CD4-positive, alpha-beta T cell treated with Interleukin-1 beta for 1 hour (primary cell): ENCODE measurements around the gene KNDC1.
A peak's percentile ranks its signal among the peaks of the same experiment; 100 is the strongest.
"Not testable (repeated sequence)": the region's sequence is repeated elsewhere in the genome, so short reads cannot be mapped to it uniquely, and the experiment has no call there.

Experiments used
- DNase-seq, 2 donors: peaks; one replicate each; pipeline ENCODE4 v3.0.0-alpha.2; 2020 to 2022

The KNDC1 gene

DNA sequence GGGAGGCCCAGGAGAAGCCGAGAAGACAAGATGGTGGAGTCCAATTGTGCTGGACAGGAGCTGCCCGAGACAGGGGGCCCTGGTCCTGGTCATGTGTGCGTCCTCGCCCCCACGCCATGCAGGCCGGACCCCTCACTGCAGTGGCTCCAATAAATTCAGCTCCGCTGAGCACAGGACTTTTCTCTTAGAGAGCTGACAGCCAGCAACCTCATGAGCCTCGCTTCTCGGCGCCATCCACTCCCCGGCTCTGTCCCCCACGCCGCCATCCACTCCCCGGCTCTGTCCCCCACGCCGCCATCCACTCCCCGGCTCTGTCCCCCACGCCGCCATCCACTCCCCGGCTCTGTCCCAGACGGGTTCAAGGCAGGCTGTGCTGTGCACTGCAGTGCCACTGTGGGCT, 67.2 kb downstream of the KNDC1 start:
- DNase-seq = no peak

DNA sequence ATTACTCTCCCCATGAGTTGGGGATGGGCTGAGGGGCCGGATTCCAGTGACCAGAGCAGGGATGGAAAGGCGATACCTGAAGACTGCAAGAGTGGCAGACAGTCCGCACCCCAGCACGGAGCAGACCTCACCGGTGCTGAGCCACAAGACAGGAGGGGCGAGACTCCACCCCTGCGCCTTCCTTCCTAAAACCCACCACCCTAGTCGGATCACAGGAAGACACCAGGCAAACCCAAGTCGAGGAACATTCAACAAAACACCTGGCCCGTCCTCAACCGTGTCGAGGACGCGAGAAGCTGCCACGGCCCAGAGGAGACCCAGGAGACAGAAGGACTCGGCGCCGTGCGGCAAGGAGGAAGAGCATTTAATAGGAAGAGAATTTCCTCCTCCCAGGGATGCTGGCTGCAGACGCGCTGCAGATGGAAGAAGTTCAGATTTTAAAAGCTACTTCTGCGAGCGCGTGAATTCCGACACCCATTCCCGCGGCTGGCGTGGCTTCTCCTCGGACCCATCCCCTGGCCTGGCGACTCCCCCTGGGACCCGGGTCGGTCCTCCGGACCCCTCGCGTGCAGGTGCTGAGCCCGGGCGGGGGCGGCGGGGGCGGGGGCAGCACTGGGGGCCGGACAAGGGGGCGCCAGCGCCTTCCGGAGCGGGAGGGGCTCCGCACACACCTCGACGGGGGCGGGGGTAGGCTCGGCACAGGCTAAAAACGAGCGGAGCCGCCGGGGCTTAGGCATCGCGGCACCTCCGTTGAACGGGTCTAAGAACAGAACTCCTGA, 69.4 kb downstream of the KNDC1 start:
- DNase-seq = no peak

DNA sequence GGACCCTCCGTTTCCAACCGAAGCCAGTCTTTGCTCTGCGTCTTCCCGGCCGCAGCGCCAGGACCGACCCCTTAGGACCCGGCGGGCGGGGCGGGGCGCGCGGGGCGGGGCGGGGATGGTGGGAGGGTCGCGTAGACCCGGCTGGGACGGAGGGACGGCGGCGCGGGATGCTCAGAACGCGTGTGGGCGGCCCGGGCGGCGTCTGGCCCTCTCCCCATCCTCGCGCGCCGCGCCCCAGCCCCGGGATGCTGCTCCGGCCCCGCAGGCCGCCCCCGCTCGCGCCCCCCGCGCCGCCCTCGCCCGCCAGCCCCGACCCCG, 70.0 kb downstream of the KNDC1 start, which contains the start of gene UTF1:
Gene UTF1, plus strand, starts transcription at position 174 of the 318 bp plus-strand sequence. Its CDS starts 72 bp downstream, at position 246.
- no peak for DNase-seq

DNA sequence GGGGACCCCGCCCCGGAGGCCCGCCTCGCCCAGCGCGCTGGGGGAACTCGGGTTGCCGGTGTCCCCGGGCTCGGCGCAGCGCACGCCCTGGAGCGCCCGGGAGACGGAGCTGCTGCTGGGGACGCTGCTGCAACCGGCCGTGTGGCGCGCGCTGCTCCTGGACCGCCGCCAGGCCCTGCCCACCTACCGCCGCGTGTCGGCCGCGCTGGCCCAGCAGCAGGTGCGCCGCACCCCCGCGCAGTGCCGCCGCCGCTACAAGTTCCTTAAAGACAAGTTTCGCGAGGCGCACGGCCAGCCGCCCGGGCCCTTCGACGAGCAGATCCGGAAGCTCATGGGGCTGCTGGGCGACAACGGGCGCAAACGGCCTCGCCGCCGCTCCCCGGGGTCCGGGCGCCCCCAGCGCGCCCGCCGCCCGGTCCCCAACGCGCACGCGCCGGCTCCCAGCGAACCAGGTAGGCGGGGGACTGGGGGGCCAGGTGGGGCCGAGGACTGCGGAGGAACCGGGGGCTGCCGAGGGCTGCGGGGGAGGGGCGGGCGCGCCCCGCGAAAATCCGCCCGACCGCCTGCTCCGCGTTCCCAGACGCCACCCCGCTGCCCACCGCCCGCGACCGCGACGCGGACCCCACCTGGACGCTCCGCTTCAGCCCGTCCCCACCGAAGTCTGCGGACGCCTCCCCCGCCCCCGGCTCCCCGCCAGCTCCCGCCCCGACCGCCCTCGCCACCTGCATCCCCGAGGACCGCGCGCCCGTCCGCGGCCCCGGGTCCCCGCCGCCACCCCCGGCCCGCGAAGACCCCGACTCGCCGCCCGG, 70.6 kb downstream of the KNDC1 start:
- DNase-seq = peak in 1 of 2 donors; percentile 63

GRCh38 chr10:133231244-133231945, 71.4 kb downstream of the KNDC1 start:
- no peak for DNase-seq

GRCh38 chr10:133231946-133232574, 72.0 kb downstream of the KNDC1 start:
- no peak for DNase-seq

DNA sequence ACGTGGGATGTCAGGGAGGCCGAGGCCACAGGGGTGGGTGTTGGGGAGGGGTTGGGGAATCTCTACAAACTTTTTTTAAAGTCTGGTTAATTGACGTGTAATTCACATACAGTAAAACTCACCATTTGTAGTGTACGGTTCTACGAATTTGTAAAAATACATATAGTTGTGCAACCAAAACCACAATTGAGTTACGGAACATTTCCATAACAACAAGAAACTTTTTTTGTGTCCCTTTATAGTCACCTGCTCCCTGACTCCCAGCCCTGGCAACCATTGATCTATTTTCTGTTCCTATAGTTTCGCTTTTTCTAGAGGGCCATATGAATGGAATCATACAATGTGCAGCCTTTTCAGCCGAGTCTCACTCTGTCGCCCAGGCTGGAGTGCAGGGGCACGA, 74.8 kb downstream of the KNDC1 start:
- DNase-seq = not testable (repeated sequence)

DNA sequence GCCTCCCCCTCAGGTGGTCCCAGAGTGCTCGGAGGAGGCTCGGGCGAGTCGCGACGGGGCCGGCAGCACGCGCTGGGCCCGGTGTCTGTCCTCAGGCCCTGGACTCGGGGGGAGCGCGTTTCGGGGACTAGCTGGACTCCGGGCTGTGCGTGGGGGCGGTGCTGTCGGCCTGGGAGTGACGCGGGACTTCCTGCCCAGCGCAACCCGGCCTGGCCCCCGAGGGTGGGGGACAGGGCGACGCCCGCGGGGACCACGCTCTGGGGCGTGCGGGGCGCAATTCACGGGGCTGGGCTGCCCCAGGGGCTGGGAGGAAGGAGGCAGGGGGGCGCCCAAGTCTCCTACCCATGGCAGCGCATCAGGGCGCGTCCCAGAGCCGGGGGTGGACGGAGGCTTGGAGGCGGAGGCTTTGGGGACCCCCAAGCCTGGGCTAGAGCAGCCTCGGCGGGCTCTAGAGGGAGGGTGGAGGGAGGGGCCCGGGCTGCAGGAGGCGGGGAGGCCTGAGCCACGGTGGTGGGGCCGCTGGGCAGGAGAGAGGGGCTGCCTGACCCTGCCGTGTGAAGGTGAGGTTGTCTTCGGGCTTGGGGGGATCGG, 75.3 kb downstream of the KNDC1 start:
- peak in 1 of 2 donors; percentile 57 for DNase-seq

DNA sequence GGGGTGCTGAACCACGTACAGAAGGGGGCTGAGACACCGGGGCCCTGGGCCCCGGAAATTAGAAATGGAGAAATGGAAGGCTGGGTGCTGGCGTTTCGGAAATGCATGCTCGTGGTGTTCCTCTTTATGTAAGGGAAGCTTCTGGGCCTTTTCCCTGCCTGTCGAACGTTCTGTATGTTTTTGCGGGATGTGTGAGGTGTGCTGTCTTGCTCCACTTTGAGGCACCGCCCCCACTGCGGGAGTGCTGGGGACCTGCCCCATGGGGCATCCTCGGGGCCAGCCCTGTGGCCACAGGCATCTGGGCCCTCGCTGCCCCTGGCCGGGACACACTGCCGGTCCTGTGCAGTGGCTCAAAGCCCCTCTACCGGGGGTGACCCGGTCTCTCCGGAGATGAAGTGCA, 75.9 kb downstream of the KNDC1 start:
- peak in 1 of 2 donors; percentile 45 for DNase-seq

DNA sequence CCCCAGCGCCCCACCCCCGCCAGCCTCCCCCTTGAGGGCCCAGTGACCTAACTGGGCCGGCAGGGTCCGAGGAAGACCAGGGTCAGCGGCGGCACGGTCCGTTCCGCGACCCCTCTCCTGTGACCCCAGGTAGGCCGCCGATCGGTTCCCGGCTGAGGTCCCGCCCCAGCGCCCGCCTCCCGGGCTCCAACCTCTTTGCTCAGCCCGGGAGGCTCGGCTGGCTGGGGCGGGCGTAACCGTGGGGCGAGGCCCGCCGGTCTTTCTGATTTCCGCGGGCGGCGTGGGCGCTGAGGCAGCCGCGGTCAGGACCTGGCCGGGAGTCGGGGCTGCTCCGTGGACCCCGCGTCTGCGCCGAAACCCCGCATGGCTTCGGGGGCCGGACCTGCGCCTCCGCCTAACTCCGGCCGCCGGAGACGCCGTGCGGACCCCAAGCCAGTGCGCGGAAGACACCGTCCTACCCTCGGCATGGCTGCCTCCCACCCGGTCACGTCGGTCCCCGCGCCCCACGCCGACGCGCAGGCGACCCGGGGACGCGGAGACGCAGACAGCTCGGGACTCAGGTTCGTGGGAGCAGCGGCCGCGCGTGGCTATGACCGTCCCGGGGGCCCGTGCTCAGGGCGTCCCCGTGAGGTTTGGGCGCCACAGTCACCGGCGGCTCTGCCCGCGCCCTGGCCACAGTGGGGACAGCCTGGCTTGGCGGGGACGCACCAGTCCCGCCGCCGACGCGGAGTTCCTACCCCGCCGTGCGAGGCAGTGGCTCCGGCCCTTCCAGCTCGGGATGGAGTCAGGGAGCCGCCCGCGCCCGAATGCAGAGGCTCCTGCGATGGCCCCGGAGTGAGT, 76.6 kb downstream of the KNDC1 start:
- DNase-seq = no peak

DNA sequence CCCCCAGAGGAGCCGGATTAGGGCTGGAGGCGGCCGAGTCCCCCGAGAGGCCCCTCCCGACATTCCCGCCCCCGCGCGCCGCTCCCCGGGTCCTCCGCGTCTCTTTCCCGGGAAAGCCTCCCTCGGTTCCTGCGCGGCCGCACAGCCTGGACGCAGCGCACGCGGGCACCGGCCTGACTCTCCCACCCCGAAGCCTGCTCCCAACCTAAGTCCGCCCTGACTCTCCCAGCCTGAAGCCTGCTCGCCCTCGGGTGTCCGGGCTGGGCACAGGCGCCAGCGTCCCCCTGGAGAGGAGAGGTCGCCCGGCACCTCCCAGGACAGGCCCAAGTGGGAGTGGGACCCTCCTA, 77.2 kb downstream of the KNDC1 start:
- no peak for DNase-seq

- no peak for DNase-seq
These were observed 77.8 kb downstream of the KNDC1 start, which contains the start of gene VENTX for GRCh38 chr10:133237588-133238465. Gene VENTX, plus strand, starts transcription at chr10:133237855. Its CDS starts 60 bp downstream, at chr10:133237915.

GRCh38 chr10:133238466-133238804, 78.4 kb downstream of the KNDC1 start:
- no peak for DNase-seq

DNA sequence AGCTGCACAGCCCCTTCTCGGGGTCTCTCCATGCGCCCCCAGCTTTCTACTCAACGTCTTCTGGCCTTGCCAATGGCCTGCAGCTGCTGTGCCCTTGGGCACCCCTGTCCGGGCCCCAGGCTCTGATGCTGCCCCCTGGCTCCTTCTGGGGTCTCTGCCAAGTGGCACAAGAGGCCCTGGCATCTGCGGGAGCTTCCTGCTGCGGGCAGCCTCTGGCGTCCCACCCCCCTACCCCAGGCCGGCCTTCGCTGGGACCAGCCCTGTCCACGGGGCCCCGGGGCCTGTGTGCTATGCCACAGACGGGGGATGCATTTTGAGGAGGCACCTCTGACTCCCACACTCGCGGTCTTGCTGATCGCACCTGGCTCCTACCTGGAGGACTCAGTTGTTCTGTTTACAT, 80.0 kb downstream of the KNDC1 start:
- DNase-seq = no peak

GRCh38 chr10:133241501-133242205, 81.6 kb downstream of the KNDC1 start:
- no peak for DNase-seq

DNA sequence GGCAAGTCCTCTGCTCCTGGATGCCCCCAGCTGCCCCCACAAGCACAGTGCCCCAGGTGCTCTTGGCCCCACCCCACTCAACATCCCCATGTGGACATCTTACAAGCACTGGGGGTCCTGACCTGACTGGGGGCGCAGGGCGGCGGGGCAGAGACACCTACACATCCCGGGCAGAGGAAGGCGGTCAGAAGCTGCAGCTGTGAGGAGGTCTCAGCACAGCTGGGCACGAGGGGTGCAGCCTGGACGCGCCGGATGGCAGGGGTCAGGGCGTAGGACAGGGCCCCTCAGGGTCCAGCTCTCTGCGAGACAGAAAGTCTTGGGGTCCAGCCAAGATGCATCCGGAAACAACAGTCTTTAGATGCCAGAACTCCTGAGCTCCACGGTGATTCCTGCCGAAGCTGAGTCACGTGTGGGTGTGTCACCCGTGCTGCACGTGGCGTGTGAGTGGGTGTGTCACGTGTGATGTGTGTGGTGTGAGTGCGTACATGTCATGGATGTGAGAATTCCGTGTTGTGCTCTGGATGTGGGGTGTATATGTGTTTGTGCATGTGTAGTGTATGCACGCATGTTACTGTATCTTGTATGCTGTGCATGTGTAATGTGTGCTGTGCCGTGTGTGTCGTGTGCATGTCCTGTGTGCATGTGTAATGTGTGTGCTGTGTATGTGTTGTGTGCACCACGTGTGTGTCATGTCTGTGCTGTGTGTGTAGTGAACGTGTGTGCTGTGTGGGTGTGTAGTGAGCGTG, 82.8 kb downstream of the KNDC1 start:
- no peak for DNase-seq

DNA sequence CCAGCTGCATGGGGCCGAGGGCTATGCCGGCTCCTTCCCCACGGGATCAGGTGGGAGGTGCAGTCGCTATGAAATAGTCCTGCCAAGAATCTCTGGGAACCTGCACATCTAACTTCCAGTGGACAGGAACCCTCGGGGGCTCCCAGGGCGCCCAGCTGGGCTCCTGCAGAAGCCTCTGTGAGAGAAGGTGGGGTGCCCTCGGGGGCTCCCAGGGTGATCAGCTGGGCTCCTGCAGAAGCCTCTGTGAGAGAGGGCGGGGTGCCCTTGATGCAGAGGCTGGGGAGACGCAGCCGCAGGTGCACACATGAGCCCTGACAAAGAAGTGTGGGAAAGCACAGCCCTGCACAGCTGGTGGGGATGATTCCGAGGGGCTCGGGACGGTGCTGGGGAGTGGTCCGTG, 83.6 kb downstream of the KNDC1 start:
- DNase-seq = no peak

GRCh38 chr10:133245439-133246235, 85.6 kb downstream of the KNDC1 start:
- DNase-seq = no peak

DNA sequence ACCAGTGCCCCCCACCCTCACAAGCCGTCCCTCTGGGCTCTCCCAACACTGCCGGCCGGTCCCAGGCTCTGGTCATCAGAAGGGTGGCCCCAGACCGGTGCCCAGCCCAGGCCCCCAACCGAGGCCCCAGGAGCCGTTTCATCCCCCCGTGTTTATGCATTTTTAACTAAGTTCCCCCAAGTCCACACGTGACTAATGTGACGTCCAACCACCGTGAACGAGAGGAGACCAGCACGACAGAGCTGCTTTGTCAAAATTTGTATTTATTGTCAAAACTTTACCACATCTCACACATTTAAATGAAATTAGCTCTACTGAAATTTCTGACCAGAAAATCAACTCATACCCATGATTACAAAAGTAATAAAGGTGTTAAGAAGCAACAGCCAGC, 86.2 kb downstream of the KNDC1 start:
- no peak for DNase-seq
